Lower lobe of right lung (tissue), 2 donors: ENCODE measurements around the gene TRAIP. TPM values are rescaled to one million over a fixed set of nuclear protein-coding genes. Genes with fewer than 3 reads are reported as not detected.
"Not testable (repeated sequence)": the region's sequence is repeated elsewhere in the genome, so short reads cannot be mapped to it uniquely, and the experiment has no call there.

ENCODE experiments used
- ATAC-seq, 2 donors: fragments of 200-7000 bp; cut with Tn5 transposase; one replicate each; pipeline ENCODE4 v1.9.1; 2020 to 2022; ENCODE audit warnings: mild to moderate bottlenecking in 2 of 2, moderate library complexity in 2 of 2
- DNase-seq: peaks from one replicate; pipeline ENCODE4 v3.0.0-alpha.2; 2020
- H3K27ac ChIP-seq: fragments of 200-600 bp; one replicate; pipeline ENCODE4 v1.8.0; 2022
- H3K27me3 ChIP-seq: fragments of 200-600 bp; one replicate; pipeline ENCODE4 v1.8.0; 2022; ENCODE audit warnings: low read depth
- H3K36me3 ChIP-seq: fragments of 200-600 bp; one replicate; pipeline ENCODE4 v1.8.0; 2022; ENCODE audit warnings: mild to moderate bottlenecking
- H3K4me1 ChIP-seq: fragments of 200-600 bp; one replicate; pipeline ENCODE4 v1.8.0; 2022
- H3K4me3 ChIP-seq: fragments of 200-600 bp; one replicate; pipeline ENCODE4 v1.8.0; 2022; ENCODE audit warnings: mild to moderate bottlenecking
- H3K9me3 ChIP-seq: fragments of 200-600 bp; one replicate; pipeline ENCODE4 v1.8.0; 2022
- intact Hi-C: fragments of 100-400 bp; cut with DNase I; formaldehyde crosslinking; loops from one replicate; pipeline ENCODE4 v1.11.0; 2022
- total RNA-seq: library from RNA; stranded (reverse); fragmentation: NEBNext Ultra II Directional; extraction: Animal tissue kit (Norgen Biotek cat#: 25700); gene quantifications from one replicate; pipeline ENCODE4 v1.2.1, GENCODE V29; 2021
- TF ChIP-seq, protein P1 (sequence below): fragments of 200-600 bp; IDR thresholded peaks from one replicate; pipeline ENCODE4 v1.8.0; 2022; ENCODE audit warnings: antibody characterized with exemption, mild to moderate bottlenecking
- donor health status: DM: no; HTN: yes; CAD: no; lungs with severe emphysema.

The TRAIP gene
- total RNA-seq, 1 donor from 2014 or later: 3.0 TPM

DNA sequence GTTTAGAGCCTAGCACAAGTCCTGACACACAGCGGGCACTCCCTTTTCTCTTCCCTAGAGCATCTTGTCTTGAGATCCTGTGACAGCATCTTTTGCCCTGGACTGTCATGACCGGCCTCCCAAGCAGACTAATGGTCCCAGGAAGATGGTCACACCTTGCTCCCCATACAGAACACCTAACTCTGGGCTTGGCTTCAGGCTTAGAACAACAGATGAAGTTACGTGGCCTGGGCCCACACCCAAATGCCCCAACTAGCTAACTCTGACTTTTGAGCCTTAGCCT lies 69.2 kb downstream of the TRAIP start:
- Histone ChIP-seq H3K27ac (peak overlapping the region; percentile 95), H3K4me3 (peak overlapping the region; percentile 99), H3K9me3 (no peaks in the 10 kb centered on the region), H3K36me3 (peaks cover 19% of the 10 kb centered on the region), H3K4me1 (peaks cover 34% of the 10 kb centered on the region), H3K27me3 (no peaks in the 10 kb centered on the region)
- TF ChIP-seq, protein P1, sequence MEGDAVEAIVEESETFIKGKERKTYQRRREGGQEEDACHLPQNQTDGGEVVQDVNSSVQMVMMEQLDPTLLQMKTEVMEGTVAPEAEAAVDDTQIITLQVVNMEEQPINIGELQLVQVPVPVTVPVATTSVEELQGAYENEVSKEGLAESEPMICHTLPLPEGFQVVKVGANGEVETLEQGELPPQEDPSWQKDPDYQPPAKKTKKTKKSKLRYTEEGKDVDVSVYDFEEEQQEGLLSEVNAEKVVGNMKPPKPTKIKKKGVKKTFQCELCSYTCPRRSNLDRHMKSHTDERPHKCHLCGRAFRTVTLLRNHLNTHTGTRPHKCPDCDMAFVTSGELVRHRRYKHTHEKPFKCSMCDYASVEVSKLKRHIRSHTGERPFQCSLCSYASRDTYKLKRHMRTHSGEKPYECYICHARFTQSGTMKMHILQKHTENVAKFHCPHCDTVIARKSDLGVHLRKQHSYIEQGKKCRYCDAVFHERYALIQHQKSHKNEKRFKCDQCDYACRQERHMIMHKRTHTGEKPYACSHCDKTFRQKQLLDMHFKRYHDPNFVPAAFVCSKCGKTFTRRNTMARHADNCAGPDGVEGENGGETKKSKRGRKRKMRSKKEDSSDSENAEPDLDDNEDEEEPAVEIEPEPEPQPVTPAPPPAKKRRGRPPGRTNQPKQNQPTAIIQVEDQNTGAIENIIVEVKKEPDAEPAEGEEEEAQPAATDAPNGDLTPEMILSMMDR: no peak
- intact Hi-C loops: no loop called here
- DNase-seq (no peak), ATAC-seq (no peak)

DNA sequence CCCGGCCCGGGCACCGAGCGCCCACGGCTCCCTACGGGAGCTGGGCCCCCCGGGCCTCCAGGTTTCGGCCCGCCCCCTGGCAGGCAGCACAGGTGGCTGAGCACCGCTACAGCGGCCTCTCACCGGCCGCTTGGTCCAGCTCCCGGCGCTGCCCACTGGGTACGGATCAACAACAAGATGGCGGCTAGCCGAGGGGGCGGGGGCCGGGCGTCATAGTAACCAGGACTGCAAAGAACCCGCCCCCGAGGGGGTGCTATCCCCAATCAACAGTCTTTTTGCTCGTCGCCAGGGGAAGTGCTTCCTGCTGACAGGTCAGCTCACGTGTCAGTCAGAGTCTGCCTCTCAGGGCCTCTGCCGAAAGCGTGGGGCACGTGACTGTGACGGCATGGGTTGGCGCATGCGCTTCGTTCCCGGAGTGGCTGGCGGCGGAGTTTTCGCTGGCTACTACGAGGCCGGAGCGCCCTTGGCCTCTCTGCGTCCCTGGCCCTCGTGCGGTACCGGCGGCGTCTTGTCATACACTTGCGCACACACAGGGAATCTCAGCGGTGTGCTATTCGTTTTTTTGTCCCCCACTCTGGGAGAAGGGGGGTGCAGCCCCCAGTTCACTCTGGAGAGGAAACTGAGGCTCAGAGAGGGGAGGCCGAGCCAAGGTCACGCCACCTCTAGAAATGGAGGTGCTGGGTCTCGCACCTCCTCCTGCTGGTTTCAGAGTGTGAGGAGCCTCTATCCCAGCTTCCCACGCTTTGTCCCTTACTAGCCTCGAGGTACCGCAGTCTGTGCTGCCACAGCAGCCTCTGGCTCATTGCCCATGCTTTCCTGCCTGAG lies 69.8 kb downstream of the TRAIP start, which contains the start of gene IP6K1:
IP6K1 (minus strand) TSS at position 186 of the 825 bp plus-strand sequence. CDS start 38,502 bp downstream, outside the sequence.
- ATAC-seq (peak; percentile 99 to 100), DNase-seq (peak; percentile 100)
- intact Hi-C loops: no loop called here
- Histone ChIP-seq H3K27ac (peak within 1 kb of the TSS; percentile 95), H3K4me3 (peak within 1 kb of the TSS; percentile 99), H3K9me3 (no peaks in the 10 kb centered on the region), H3K4me1 (peaks cover 38% of the 10 kb centered on the region), H3K27me3 (no peaks in the 10 kb centered on the region), H3K36me3 (peaks cover 23% of the 10 kb centered on the region)
- TF ChIP-seq, protein P1: no peak

DNA sequence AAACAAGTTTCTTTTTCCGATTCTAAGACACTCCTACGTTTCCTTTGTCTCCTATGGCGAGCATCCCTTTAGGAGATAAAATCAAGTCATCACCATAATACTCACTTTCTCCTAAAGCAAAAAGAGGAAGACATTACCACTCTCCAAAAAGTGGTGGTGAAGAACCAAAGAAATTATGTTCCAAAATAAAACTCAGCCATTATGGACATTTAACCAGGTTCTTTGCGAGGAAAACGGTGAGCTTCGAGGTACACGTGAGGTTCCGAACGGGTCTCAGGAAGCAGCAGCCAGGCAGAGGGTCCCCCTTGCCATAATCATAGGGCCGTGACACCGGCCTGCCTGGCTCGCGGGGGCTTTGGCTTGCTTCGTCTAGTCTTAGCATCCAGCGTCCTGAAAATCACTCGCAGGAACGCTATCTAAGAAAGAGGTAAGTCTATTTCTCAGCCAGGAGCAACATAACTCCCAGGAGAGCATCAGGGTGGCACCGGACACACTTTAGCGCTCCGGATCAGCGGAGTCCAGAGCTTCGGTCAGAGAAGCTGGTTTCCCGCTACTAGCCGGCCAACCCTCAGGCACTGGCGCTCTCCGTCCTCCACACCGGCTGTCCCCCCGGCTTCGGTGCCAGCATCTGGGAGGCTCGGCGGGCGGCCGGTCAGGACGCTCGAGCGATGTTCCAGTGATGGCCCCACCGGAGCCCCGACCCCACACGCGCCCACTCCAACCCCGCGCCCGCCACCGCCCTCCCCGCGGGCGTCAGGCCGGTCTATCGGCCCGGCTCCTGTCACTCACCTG lies 70.6 kb downstream of the TRAIP start:
- TF ChIP-seq, protein P1: no peak
- intact Hi-C loops: no loop called here
- H3K27me3 ChIP-seq: no peaks in the 10 kb centered on the region
- no peak for DNase-seq
- H3K4me1 ChIP-seq: peaks cover 46% of the 10 kb centered on the region
- H3K9me3 ChIP-seq: no peaks in the 10 kb centered on the region
- peaks cover 29% of the 10 kb centered on the region for H3K36me3 ChIP-seq
- peak overlapping the region; percentile 99 for H3K4me3 ChIP-seq
- peak overlapping the region; percentile 95 for H3K27ac ChIP-seq
- peak; percentile 52 to 69 for ATAC-seq

DNA sequence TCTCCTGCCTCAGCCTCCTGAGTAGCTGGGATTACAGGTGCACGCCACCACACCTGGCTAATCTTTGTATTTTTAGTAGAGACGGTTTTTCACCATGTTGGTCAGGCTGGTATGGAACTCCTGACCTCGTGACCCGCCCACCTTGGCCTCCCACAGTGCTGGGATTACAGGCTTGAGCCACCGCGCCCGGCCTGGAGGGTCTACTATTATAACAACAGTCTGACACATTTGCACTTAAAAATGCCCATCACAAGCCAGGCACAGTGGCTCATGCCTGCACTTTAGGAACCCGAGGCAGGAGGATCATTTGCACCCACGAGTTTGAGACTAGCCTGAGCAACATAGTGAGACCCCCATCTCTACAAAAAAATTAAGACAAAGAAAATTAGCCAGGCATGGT lies 74.1 kb downstream of the TRAIP start:
- Histone ChIP-seq H3K36me3 (peaks cover 39% of the 10 kb centered on the region), H3K4me1 (peaks cover 55% of the 10 kb centered on the region)
- H3K9me3 ChIP-seq, H3K27me3 ChIP-seq, H3K27ac ChIP-seq, H3K4me3 ChIP-seq, intact Hi-C loops, DNase-seq, ATAC-seq: not testable (repeated sequence)

DNA sequence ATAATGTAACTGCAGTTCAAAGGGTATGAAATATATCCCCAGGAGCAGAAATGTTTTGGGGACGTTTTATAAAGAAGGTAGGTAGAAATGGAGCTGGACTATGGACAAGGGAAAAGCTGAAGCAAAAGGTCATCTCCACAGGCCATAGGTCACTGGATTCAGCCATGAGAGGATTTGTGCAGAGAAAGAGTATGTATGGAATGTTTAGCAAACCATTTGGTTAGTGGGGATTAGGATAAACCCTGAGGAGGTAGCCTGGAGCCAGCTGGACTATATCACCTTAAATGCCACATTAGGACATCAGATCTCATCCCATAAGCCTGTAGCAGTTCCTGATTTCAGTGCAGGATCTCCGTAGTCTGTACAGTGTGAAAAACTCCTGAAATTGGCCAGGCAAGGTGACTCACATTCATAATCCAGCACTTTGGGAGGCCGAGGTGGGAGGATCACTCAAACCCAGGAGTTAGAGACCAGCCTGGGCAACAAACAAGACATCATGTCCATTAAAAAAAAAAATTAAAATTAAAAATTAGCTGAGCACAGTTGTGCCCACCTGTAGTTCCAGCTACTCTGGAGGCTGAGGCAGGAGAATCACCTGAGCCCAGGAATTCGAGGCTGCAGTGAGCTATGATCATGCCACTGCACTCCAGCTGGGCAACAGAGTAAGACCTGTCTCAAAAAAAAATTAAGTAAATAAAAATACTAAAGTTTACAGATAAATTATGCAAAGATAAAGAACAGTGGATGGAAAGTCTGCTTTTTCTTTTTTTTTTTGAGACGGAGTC lies 74.8 kb downstream of the TRAIP start:
- H3K9me3 ChIP-seq: no peaks in the 10 kb centered on the region
- no peaks in the 10 kb centered on the region for H3K27me3 ChIP-seq
- TF ChIP-seq, protein P1: no peak
- DNase-seq (no peak), ATAC-seq (no peak)
- H3K4me3 ChIP-seq: no peak overlapping the region
- intact Hi-C loops: no loop called here
- H3K27ac ChIP-seq: no peak overlapping the region
- peaks cover 46% of the 10 kb centered on the region for H3K36me3 ChIP-seq
- H3K4me1 ChIP-seq: peaks cover 49% of the 10 kb centered on the region

DNA sequence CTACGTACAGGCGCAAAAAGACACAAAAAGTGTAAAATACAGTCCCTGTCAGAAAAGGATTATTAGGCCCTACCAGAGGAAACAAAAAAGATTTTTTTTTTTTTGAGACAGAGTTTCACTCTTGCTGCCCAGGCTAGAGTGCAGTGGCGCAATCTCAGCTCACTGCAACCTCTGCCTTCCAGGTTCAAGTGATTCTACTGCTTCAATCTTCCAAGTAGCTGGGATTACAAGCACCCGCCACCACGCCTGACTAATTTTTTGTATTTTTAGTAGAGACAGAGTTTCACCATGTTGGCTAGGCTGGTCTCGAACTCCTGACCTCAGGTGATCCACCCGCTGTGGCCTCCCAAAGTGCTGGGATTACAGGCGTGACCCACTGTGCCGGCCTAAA lies 75.4 kb downstream of the TRAIP start:
- DNase-seq, H3K9me3 ChIP-seq, ATAC-seq, intact Hi-C loops, H3K27ac ChIP-seq, H3K4me3 ChIP-seq, H3K27me3 ChIP-seq: not testable (repeated sequence)
- peaks cover 46% of the 10 kb centered on the region for H3K36me3 ChIP-seq
- H3K4me1 ChIP-seq: peaks cover 49% of the 10 kb centered on the region
